ENCODE results near the gene PICK1.

PICK1 gene

DNA sequence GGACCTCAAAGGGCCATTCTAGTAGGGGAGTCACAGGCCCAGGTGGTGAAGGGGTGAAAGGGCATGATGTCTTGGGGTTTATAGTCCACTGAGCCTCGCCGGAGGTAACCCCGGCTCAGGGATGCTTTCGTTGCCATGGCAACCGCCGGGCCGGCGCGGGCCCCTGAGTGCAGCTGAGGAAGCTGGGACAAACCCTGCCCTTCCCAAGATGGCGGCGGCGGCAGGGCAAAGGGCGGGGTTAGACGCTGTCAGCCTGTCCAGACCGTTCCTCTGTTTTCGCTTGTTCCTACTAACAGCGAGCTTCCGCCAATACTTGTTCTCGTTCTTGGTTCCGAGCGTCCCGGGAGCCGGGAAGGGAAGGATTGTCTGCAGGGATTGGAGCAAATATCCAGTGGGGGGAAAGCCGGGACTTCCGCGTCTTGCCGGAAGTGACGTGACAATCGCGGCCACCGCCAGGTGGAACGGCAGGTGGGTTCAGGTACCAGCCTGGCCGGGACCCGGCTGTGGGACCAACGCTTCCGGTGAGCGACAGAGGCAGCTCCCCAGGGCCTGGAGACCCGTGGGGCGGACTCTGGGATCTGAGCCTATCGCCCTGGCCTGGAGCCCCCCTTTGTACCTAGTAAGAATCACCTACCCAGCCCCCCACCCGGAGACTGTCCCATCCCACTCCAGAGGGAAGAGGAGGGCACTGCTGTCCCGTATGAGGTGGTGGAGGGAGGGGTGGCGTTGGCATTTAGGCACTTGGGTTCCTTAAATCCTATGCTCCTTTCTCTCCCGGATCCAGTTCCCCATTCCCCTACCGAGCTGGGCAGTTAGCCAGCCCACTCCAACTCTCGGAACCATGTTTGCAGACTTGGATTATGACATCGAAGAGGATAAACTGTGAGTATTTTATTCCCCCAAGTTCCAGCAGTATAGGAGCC lies at the start of gene PICK1:
Gene PICK1 (plus strand): TSS at position 436 of the 923 bp plus-strand sequence. CDS start 406 bp downstream, at position 842.
- TF ChIP-seq, protein P1, sequence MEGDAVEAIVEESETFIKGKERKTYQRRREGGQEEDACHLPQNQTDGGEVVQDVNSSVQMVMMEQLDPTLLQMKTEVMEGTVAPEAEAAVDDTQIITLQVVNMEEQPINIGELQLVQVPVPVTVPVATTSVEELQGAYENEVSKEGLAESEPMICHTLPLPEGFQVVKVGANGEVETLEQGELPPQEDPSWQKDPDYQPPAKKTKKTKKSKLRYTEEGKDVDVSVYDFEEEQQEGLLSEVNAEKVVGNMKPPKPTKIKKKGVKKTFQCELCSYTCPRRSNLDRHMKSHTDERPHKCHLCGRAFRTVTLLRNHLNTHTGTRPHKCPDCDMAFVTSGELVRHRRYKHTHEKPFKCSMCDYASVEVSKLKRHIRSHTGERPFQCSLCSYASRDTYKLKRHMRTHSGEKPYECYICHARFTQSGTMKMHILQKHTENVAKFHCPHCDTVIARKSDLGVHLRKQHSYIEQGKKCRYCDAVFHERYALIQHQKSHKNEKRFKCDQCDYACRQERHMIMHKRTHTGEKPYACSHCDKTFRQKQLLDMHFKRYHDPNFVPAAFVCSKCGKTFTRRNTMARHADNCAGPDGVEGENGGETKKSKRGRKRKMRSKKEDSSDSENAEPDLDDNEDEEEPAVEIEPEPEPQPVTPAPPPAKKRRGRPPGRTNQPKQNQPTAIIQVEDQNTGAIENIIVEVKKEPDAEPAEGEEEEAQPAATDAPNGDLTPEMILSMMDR (IDR thresholded peaks at IDR 0.05), result no peak

DNA sequence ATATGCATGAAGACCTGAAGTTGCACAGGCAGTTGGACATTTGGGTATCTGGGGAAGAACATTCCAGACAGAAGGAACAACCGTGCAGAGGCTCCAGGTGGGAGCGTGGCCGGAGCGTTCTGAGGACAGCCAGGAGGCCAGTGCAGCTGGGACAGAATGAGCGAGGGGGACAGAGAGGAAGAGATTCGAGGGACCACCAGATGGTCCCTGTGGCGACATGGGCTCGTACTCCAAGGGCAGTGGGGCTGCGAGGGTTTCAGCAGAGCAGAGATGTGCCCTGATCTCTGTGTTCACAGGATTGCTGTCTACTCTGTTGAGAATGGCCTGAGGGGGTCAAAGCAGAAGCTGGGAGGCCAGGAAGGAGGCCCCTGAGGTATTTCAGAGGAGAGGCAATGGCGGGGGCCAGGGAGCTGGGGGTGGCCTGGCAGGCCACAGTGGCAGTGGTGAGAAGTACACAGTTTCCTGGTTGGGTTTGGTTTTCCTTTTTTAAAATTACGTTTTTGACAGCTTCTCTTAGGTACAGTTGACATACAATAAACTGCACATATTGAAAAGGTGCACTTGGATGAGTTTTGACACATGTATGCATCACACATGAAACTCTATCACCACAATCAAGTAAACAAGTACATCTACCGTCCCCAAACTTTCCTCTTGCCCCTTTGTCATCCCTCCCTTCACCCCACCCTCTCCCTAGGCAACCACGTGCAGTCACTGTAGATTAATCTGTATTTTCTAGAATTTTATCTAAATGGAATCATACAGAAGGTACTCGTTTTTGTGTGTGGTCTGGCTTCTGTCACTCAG lies 48.0 kb upstream of the PICK1 start:
- TF ChIP-seq, protein P1 (IDR thresholded peaks at IDR 0.05), result no peak

DNA sequence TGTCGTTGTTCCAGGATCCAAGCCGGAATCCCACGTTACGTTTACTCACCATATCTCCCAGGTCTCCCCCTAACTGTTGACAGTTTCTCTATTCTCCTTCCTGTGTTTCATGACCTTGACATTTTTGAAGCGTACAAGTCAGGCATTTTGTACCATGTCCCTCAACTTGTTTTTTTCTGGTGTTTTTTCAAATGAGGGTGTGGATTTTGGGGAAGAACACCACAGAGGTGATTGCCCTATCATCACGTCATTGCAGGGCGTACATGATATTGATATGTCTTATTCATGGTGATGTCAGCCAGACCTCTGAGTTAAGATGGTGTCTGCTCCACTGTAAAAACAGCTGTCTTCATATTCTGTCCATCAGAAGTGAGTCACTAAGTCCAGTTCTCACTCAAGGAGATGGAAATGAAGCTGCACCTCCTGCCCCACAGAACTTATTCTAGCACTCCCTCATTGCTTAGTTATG lies 44.6 kb upstream of the PICK1 start:
- TF ChIP-seq, protein P1 (IDR thresholded peaks at IDR 0.05), result no peak

DNA sequence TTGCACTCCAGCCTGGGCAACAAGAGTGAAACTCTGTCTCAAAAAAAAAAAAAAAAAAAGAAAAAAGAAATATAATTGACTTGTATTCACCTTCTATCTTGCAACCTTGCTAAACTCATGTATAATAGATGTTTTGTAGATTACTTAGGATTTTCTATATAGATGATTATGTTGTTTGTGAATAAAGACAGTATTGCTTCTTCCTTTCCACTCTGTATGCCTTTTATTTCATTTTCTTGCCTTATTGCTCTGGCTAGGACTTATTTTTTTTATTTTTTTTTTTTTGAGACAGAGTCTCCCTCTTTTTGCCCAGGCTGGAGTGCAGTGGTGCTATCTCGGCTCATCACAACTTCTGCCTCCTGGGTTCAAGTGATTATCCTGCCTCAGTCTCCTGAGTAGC lies 43.1 kb upstream of the PICK1 start:
- TF ChIP-seq, protein P1 (IDR thresholded peaks at IDR 0.05), result no peak

DNA sequence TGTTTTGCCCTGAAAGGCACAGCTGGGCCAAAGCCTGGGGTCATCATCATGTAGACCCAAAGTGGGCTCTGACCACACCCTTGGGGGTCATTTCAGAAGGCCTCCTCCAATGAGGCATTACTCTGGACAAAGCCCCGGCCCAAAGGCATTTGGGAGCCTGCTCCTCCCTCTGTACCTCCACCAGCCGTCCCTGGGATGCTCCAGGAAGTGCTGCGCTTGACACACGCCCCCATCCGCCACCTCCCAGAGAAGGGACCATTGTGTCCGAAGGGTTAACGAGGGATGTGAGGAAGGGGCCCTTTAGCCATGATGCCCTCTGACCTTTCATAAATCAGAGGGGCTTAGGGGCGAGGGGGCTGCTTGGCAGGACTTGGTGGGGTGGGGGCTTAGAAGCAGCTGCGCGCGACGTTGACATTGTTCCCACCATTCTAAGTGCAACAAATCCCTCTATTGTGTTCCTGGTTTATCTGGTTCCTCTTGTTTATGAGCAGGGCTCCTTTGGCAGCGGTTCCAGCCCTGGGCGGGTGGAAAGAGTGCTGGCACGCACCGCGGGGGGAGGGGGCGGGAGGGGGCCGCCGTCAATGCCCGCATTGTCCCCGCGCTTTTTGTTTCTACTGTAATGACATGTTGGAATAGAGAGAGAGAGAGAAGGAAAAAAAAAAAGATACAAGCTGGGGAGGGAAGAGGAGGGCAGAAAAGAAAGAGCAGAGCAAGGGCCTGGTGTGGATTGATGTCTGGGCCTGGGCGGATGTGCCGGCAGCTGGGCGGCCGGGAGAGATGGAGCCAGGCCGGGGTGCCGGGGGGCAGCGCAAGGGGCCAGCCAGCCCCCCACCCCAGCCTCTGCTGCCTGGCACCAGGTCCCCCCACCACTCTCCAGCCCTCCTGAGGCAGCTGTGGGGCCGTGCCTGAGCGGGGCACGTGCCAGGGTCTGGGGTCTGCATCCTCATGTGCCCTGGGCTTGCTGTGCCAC lies 40.7 kb upstream of the PICK1 start:
- TF ChIP-seq, protein P1 (IDR thresholded peaks at IDR 0.05), result no peak

DNA sequence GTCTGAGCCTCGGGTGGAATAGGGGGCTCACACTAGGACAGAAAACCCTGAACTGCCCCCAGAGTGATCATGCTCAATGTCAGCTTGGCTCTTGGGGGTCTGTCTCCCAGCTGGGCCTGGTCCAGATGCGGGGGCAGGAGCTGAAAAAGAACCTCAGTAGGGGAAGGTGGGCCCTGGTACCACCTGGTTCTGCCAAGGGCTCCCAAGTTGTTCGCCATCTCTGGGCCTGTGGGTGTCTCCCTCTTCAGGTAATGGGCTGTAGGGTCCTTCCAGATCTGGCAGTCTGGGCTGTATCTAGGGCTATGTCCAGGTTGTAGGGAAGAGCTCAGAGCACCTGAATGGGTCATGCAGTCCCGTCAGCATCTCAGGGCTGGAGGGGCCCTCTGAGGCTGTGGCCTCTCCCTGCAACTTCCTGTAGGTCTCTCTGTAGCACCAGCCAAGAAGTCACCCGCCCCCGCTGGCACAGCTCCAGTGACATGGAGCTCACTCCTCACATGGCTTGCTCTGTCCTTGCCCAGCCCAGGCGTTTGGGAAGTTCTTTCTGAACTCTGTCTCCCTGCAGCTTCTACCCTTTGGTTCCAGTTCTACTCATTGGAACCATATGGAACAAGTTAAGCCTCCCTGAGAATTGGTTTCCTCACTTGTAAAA lies 39.8 kb upstream of the PICK1 start:
- TF ChIP-seq, protein P1 (IDR thresholded peaks at IDR 0.05), result no peak

Data from LNCAP (cell line).